ENCODE results near the gene NPM3. TPM values are rescaled to one million over a fixed set of nuclear protein-coding genes. Genes with fewer than 3 reads are reported as not detected.

NPM3 gene
- total and polyA plus RNA-seq, 2 of the 13 experiments (the other 11 are each of a cell fraction or from before 2014, with no cell fraction given): 47.6 to 129 TPM

DNA sequence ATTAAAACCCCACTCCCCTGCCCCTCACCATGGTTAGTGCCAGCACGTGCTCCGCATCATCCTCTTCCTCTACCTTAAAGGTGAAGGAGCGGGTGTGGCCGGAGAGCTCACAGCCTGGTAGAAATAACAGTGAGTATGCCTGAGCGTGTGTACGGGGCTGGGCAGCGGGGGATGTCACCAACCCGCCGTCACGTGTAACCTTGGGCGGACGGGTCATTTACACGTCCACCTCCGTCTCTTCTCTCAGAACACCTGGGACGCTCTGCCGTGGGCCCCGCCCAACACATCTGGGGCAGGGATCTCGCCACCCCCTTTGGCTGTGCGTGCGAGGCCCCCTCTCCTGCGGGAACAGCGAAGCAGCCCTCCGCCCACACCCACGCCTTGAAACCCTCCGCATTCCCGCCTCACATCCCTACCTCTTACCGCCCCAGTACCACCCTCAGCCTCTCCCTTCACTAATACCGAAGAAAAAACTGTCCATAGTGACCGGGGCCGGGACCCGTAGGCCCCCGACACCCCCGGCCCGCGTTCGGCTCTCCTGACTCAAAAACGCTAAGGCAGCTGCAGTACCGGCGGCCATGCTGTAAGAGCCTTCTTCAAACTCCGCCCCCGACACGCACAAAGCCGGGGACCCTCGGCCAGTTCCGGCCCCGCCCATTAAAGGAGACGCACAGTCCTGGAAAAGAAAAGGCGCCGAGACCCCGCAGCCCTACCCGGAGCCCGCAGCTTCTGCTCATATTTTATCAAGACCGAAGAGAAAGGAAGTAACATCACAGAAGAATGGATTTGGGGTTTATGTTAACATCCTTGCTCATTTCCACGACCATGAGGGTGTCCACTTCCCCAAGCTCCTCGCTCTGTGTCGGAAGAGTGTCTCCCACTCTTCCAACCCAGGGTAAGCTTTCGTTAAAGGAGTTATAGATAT is at the start of gene NPM3 (continued):
- TF ChIP-seq ISX (CRISPR knock-in tag; conservative IDR thresholded peaks at IDR 0.05) (no peak), MED13 (CRISPR knock-in tag; IDR thresholded peaks at IDR 0.05) (no peak), RORA (CRISPR knock-in tag; IDR thresholded peaks at IDR 0.05) (no peak), SMARCC2 (IDR thresholded peaks at IDR 0.05) (no peak), ZNF367 (CRISPR knock-in tag; IDR thresholded peaks at IDR 0.05; ENCODE audit: borderline replicate concordance) (no peak), NFKBIZ (CRISPR knock-in tag; IDR thresholded peaks at IDR 0.05) (no peak), ZNF446 (CRISPR knock-in tag; IDR thresholded peaks at IDR 0.05) (0 out of 2 replicates have a peak, but pooled peaks have one; percentile 73), ZNF598 (CRISPR knock-in tag; IDR thresholded peaks at IDR 0.05; ENCODE audit: borderline replicate concordance) (no peak; the same call in 1 of the 2 replicates), SIN3A (IDR thresholded peaks at IDR 0.05; ENCODE audit: borderline replicate concordance, low read depth, low read length) (peak; percentile 68; the same call in 1 of the 2 replicates), MAZ (IDR thresholded peaks at IDR 0.05; ENCODE audit: borderline replicate concordance, low read depth, low read length) (no peak), MAZ (CRISPR knock-in tag; IDR thresholded peaks at IDR 0.05; ENCODE audit: low read depth) (peak; percentile 55; the same call in 1 of the 2 replicates), ZNF124 (CRISPR knock-in tag; IDR thresholded peaks at IDR 0.05) (no peak), GZF1 (CRISPR knock-in tag; IDR thresholded peaks at IDR 0.05) (no peak), GABPA (IDR thresholded peaks at IDR 0.05; ENCODE audit: low read depth, low read length) (peak; percentile 42), GABPA (CRISPR knock-in tag; IDR thresholded peaks at IDR 0.05; ENCODE audit: low read depth) (peak; percentile 87), TP53 (CRISPR knock-in tag; conservative IDR thresholded peaks at IDR 0.05) (no peak), WIZ (CRISPR knock-in tag; IDR thresholded peaks at IDR 0.05) (no peak), ZNF746 (CRISPR knock-in tag; IDR thresholded peaks at IDR 0.05) (no peak), DNMT1 (CRISPR knock-in tag; IDR thresholded peaks at IDR 0.05) (no peak), GABPB1 (CRISPR knock-in tag; IDR thresholded peaks at IDR 0.05) (peak; percentile 91), POGZ (CRISPR knock-in tag; IDR thresholded peaks at IDR 0.05) (peak; percentile 42; the same call in 1 of the 2 replicates), PITX1 (CRISPR knock-in tag; IDR thresholded peaks at IDR 0.05) (peak; percentile 49; the same call in 1 of the 2 replicates)
- TF ChIP-seq, protein P1, sequence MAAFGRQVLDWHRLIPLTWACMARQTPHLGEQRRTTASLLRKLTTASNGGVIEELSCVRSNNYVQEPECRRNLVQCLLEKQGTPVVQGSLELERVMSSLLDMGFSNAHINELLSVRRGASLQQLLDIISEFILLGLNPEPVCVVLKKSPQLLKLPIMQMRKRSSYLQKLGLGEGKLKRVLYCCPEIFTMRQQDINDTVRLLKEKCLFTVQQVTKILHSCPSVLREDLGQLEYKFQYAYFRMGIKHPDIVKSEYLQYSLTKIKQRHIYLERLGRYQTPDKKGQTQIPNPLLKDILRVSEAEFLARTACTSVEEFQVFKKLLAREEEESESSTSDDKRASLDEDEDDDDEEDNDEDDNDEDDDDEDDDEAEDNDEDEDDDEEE (CRISPR knock-in tag; IDR thresholded peaks at IDR 0.05): no peak
- TF ChIP-seq, protein P2, sequence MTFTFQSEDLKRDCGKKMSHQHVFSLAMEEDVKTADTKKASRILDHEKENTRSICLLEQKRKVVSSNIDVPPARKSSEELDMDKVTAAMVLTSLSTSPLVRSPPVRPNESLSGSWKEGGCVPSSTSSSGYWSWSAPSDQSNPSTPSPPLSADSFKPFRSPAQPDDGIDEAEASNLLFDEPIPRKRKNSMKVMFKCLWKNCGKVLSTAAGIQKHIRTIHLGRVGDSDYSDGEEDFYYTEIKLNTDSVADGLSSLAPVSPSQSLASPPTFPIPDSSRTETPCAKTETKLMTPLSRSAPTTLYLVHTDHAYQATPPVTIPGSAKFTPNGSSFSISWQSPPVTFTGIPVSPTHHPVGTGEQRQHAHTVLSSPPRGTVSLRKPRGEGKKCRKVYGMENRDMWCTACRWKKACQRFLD (CRISPR knock-in tag; IDR thresholded peaks at IDR 0.05; ENCODE audit: borderline replicate concordance): 0 out of 2 replicates have a peak, but pooled peaks have one; percentile 36
- TF ChIP-seq, protein P3, sequence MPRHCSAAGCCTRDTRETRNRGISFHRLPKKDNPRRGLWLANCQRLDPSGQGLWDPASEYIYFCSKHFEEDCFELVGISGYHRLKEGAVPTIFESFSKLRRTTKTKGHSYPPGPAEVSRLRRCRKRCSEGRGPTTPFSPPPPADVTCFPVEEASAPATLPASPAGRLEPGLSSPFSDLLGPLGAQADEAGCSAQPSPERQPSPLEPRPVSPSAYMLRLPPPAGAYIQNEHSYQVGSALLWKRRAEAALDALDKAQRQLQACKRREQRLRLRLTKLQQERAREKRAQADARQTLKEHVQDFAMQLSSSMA (CRISPR knock-in tag; IDR thresholded peaks at IDR 0.05): 0 out of 2 replicates have a peak, but pooled peaks have one; percentile 20
- TF ChIP-seq, protein P4, sequence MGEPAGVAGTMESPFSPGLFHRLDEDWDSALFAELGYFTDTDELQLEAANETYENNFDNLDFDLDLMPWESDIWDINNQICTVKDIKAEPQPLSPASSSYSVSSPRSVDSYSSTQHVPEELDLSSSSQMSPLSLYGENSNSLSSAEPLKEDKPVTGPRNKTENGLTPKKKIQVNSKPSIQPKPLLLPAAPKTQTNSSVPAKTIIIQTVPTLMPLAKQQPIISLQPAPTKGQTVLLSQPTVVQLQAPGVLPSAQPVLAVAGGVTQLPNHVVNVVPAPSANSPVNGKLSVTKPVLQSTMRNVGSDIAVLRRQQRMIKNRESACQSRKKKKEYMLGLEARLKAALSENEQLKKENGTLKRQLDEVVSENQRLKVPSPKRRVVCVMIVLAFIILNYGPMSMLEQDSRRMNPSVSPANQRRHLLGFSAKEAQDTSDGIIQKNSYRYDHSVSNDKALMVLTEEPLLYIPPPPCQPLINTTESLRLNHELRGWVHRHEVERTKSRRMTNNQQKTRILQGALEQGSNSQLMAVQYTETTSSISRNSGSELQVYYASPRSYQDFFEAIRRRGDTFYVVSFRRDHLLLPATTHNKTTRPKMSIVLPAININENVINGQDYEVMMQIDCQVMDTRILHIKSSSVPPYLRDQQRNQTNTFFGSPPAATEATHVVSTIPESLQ (CRISPR knock-in tag; conservative IDR thresholded peaks at IDR 0.05): no peak

Measured in HepG2 (cell line).